Psoas muscle (tissue), 8 donors: ENCODE data around the gene KAT7. TPM values are rescaled to one million over a fixed set of nuclear protein-coding genes. Genes with fewer than 3 reads are reported as not detected.
"Not testable (repeated sequence)": the region's sequence is repeated elsewhere in the genome, so short reads cannot be mapped to it uniquely, and the experiment has no call there.

Source experiments
- ATAC-seq, 4 donors: fragments of 200-7000 bp; cut with Tn5 transposase; one replicate each; pipeline ENCODE4 v1.9.1; 2020; ENCODE audit warnings: moderate library complexity in 3 of 4, mild to moderate bottlenecking in 2 of 4
- DNase-seq, 2 donors: peaks; one replicate each; pipeline ENCODE4 v3.0.0-alpha.2; 2020
- H3K27ac ChIP-seq: fragments of 200-600 bp; one replicate; pipeline ENCODE4 v1.8.0; 2022
- H3K27me3 ChIP-seq, 3 donors: fragments of 200-600 bp in 1 of 3; one replicate each; pipeline versions ENCODE4 v1.6.1 to v1.8.0; 2013 to 2022; ENCODE audit warnings: low read length in 2 of 3, mild to moderate bottlenecking in 2 of 3, moderate library complexity in 1 of 3; ENCODE audit not compliant: insufficient read depth in 3 of 3
- H3K36me3 ChIP-seq, 2 donors: fragments of 200-600 bp in 1 of 2; one replicate each; pipeline versions ENCODE4 v1.6.1 to v1.8.0; 2013 to 2022; ENCODE audit warnings: low read depth in 1 of 2, mild to moderate bottlenecking in 1 of 2, moderate library complexity in 1 of 2; ENCODE audit not compliant: insufficient read depth in 1 of 2
- H3K4me1 ChIP-seq: fragments of 200-600 bp; one replicate; pipeline ENCODE4 v1.8.0; 2022
- H3K4me3 ChIP-seq: fragments of 200-600 bp; one replicate; pipeline ENCODE4 v1.8.0; 2022; ENCODE audit warnings: mild to moderate bottlenecking
- H3K9me3 ChIP-seq: fragments of 200-600 bp; one replicate; pipeline ENCODE4 v1.8.0; 2022
- CTCF ChIP-seq: fragments of 200-600 bp; IDR thresholded peaks from one replicate; pipeline ENCODE4 v1.8.0; 2022; ENCODE audit warnings: antibody characterized with exemption
- WGBS, 3 donors: extraction: QIAGEN DNeasy Blood & Tissue Kit; methylation state at CpG; one replicate each; pipeline versions ENCODE4 v1.1.6 to v1.1.7; 2013; 5-methylcytosine and 5-hydroxymethylcytosine counted together
- intact Hi-C, 2 donors: fragments of 100-400 bp; cut with DNase I; formaldehyde crosslinking; loops; one replicate each; pipeline versions ENCODE4 v1.11.0 to v1.14.2; 2022
- polyA plus RNA-seq, 3 donors: library from polyadenylated mRNA; stranded (reverse); fragments of 200-250 nt; gene quantifications; one replicate each; pipeline ENCODE4 v1.2.3, GENCODE V29; 2013
- total RNA-seq, 4 donors: library from RNA; stranded (reverse); fragmentation: NEBNext Ultra II Directional in 2 of 4; extraction: Animal tissue kit (Norgen Biotek cat#: 25700) in 2 of 4; gene quantifications; one replicate each; pipeline versions ENCODE4 v1.2.1 to v1.2.4, GENCODE V29; 2021 to 2023
- donor health status: healthy with polysubstance abuse.
- donor health status: DM: no; HTN: no; CAD: no; lungs with moderate emphysema.
- donor health status: Bipolar disorder and iron deficiency.
- donor health status: healthy.
- donor health status: DM: yes; HTN: yes; CAD: no.
- donor health status: DM: no; HTN: no; CAD: no.
- donor health status: DM: no; HTN: no; CAD: no.
- donor health status: DM: yes; HTN: yes; CAD: no.

The KAT7 gene
- total and polyA plus RNA-seq, 7 donors: 15.4 to 60.7 (median 34.1) TPM

DNA sequence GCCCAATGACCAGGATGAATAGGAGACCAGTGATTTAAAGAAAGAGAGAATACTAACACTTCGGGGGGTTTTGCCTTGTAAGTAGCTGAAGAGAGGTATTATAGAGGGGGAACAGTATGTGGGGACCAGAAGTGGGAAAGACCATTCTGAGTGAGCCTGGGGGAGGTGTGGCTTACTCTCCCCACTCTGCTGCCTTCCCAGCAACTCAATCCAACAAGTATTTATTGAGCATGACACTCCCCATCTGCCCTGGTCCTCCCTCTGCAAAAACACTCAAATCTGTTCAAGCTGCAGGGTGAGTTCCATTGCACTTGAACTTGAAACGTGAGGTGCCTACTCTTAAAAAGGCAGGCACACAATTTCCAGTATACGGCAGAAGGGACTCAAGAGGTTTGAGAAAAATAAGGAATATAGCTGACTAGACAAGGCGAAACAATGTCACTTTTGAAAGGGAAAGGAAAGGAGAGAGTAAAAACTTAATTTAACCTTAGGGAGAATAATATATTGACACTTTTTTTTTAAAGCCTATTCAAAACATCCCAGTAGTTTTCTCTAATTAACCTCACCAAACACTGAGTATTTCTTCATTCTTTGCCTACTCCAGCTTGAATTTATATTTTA is 32.7 kb upstream of the KAT7 start:
- no peak for TF ChIP-seq CTCF
- 71 to 81% (median 80%) methylated on average over 4 of the region's 4 CpGs for WGBS, 3 donors
- Histone ChIP-seq H3K27me3 (no peaks in the 10 kb centered on the region), H3K36me3 (no peaks in the 10 kb centered on the region), H3K9me3 (no peaks in the 10 kb centered on the region), H3K27ac (no peak overlapping the region), H3K4me1 (no peaks in the 10 kb centered on the region), H3K4me3 (no peak overlapping the region)
- DNase-seq: no peak
- ATAC-seq: no peak
- intact Hi-C loops: no loop called here

DNA sequence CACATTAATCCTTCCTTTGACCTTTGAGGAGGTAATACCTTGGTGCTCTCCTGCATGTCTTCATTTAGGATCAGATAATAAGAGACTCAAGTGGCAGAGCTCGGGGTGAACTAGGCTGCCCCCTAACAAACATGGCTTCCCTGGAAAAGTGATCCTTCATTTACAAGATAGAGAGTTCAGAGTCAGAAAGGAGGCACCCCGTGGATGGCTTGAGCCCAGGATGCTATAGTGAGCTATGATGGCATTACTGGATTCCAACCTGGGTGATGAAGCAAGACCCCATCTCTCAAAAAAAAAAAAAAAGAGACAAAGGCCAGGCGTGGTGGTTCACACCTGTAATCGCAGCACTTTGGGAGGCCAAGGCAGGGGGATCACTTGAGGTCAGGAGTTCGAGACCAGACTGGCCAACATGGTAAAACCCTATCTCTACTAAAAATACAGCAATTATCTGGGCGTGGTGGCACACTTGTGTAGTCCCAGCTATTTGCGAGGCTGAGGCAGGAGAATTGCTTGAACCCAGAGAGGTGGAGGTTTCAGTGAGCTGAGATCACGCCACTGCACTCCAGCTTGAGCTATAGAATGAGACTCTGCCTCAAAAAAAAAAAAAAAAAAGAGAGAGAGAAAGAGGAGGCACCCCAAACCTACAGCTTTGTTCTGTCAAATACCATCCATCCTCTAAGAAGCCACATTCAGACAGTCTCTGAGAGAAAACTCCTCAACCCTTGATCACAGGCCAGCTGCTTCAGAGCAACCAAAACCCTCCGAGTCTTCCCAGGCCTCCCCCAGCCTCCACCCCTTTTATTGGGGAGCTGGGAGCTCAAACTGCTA is 31.9 kb upstream of the KAT7 start:
- Histone ChIP-seq H3K4me1 (no peaks in the 10 kb centered on the region), H3K9me3 (no peaks in the 10 kb centered on the region), H3K36me3 (no peaks in the 10 kb centered on the region), H3K4me3 (no peak overlapping the region), H3K27me3 (no peaks in the 10 kb centered on the region), H3K27ac (no peak overlapping the region)
- DNase-seq (no peak), ATAC-seq (no peak)
- WGBS, 3 donors: 87 to 90% (median 87%) methylated on average over 9 of the region's 9 CpGs
- no peak for TF ChIP-seq CTCF
- intact Hi-C loops: no loop called here

- TF ChIP-seq CTCF: no peak
- 52 to 68% (median 56%) methylated on average over 6 of the region's 6 CpGs for WGBS, 3 donors
- H3K36me3 ChIP-seq: no peaks in the 10 kb centered on the region
- no peak overlapping the region for H3K27ac ChIP-seq
- DNase-seq: no peak
- H3K9me3 ChIP-seq: no peaks in the 10 kb centered on the region
- H3K4me1 ChIP-seq: no peaks in the 10 kb centered on the region
- H3K4me3 ChIP-seq: no peak overlapping the region
- H3K27me3 ChIP-seq: no peaks in the 10 kb centered on the region
- intact Hi-C loops: no loop called here
- no peak for ATAC-seq
Observed at GRCh38 chr17:49757151-49757777, 31.2 kb upstream of the KAT7 start.

GRCh38 chr17:49758464-49759010 is 29.9 kb upstream of the KAT7 start:
- H3K36me3 ChIP-seq, H3K4me1 ChIP-seq, H3K27ac ChIP-seq, H3K9me3 ChIP-seq, ATAC-seq, DNase-seq, H3K27me3 ChIP-seq, intact Hi-C loops, H3K4me3 ChIP-seq: not testable (repeated sequence)
- 83 to 90% (median 89%) methylated on average over 8 of the region's 8 CpGs for WGBS, 3 donors

DNA sequence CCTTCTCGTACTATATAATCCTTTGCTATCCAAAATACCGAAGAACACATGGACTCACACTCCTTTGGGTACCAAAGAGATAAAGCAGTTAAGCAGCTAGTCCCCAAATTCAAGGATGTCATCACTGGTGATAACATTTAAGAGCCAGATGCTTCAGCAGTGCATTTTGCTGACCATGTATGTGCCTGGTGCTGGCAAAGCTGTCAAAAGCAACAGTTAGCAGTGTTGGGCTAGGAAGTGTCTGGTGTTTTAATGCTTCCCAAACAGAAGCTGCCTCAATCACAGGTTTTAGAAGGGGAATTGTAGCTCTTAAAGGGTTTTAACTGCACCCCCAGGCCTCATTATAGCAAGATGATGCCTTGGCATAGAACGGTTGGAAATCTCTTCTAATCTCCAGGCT is 29.3 kb upstream of the KAT7 start:
- no peak for TF ChIP-seq CTCF
- Histone ChIP-seq H3K9me3 (no peaks in the 10 kb centered on the region), H3K4me3 (no peak overlapping the region), H3K4me1 (no peaks in the 10 kb centered on the region), H3K27ac (no peak overlapping the region), H3K36me3 (no peaks in the 10 kb centered on the region), H3K27me3 (no peaks in the 10 kb centered on the region)
- no peak for DNase-seq
- intact Hi-C loops: no loop called here
- 67 to 75% (median 73%) methylated on average over 3 of the region's 3 CpGs for WGBS, 3 donors
- ATAC-seq: no peak
